Stimulated activated CD4-positive, alpha-beta T cell treated with anti-CD3 and anti-CD28 coated beads, Interleukin-1b, Interleukin-23, amount 100 ng/mL, for 48 hours (primary cell): ENCODE measurements around the gene CTNND2.

ENCODE experiments used
- DNase-seq: peaks from one replicate; pipeline ENCODE4 v3.0.0-alpha.2; 2020

The CTNND2 gene

DNA sequence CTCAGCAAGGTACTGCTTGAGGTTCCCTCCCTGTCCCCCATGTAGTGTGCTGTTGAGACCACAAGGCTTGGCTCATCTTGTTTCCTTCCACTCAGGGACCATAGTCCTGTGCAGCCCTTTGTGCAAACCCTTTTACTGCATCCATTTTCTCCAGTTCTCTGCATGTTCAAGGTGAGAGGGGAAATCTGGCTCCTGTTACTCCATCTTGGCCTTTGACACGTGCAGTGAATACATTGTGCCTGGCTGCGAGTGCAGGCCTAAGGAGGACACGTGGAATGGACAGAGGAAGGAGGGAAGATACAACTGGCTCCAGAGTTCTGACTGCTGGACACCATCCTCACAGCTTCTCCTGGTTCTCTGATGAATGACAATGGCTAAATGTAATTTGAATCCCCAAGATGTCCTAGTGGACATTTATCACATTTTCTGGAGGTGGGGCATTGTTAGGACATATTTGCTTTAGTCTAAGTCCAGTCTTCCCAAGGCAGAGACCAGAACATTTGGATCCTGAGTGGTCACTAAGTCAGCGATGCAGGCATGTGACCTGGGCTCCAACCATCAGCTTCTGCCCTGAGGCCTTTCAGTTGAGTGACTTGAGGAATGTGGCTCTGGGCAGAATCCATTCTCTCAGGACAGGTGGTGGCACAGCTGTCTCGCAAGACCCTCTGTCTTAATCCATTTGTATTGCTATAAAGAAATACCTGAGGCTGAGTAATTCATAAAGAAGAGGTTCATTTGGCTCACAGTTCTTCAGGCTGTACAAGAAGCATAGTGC, 954.2 kb downstream of the CTNND2 start:
- DNase-seq: no peak

DNA sequence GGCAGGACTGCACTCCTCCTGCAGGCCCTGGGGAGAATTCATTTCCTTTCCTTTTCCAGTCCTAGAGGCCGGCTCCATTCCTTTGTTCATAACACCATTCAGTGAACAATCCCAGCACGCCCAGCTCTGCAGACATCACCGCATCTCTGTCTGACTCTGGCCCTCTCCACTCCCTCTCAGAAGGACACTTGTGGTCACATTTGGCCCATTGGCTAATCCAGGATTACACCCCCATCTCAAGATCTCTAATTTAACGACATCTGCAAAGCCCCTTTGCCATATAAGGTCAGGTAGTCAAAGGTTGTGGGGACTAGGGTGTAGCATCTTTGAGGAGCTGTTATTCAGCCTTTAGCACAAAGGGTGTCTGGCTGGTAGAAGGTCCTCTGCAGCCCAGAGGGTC, 958.2 kb downstream of the CTNND2 start:
- DNase-seq: no peak

DNA sequence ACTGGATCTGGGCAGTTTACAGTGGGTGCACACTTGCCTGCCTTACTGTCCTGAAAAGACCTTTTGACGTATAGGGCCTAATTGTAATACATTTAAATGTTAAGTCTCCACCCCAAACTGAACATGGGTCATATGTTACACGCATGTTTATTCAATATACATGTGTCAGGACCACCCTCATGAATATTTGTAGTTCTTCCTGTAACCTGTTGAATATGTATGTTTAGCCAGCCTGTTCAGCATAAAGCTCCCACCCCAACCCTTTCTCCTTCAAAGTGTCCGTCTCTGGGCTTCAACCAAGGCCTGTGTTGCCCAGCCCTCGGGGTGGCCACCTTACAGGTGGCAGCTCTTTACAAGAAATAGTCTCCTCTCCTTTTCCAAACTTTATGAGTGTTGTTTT, 962.3 kb downstream of the CTNND2 start:
- no peak for DNase-seq

DNA sequence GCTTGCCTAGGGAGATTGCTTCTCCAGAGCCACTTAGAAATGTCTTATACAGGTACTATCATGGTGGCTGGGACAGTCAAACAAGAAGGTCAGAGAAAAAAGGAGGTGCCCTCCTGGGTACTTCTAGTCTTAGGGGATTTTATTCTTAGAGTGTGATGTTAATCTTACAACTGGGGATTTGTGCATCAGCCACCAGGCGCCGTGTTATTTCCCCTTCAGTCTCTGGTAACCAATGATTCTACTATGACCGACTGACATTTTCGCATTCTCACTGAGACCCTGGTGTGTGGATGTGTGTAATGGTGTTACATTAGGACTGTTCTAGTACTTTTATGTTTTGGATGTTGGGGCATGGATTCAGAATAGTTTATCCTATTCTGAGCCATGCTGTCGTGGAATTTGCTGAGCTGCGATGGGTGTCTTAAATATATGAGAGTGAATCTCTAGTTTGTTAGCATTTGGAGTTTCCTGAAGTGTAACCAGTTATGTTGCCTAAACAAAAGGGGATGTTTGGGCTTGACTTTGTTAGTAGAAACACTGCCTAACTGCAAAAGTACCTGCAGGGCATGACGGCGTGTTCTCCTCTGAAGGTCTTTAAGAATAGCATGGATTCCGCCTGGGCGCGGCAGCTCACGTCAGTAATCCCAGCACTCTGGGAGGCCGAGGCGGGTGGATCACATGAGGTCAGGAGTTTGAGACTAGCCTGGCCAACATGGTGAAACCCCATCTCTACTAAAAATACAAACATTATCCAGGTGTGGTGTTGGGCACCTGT, 968.0 kb downstream of the CTNND2 start:
- no peak for DNase-seq

DNA sequence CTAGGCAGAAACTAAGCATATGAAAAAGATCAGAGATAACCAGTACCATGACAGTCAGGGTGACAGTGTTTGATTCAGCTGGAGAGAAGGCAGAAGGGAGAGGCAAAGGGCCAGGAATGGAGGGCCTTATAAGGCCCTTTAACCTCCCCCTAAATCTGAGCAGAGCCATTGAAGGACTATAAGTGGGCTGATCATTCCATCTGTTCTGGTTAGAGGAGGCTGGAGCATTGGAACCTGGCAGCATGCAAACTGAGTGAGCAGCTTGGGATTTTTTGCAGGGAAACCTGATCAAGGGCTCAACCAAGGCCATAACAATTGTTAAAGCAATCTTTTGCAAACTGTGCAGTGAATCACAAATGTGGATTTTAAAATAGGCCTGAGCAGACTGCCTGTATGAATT, 968.7 kb downstream of the CTNND2 start:
- no peak for DNase-seq

DNA sequence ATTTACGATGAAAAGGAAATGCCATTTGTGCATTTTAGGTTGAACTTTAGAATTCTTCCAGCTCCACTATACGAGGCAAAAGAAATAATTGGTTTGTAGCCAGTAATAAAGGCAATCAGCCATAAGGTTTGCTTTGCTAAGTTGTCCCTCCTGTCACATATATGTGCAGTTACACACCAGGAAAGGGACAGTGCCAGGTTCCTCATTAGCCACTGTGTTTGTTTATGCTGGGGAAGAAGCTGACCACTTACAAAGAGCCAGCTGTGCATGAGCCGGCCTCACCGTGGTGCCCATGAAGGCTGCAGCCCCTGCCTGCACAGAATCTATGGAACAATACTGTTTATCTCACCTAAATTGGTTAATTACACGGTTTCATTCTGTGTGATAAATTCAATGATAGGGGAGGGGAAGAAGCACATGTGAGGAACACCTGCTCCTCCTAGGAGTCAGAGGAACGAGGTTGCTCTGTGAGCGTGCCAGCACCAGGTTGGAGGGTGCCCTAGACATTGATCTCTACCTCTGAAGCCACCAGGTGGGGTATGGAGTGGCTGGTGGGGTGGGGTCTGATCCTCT, 969.4 kb downstream of the CTNND2 start:
- DNase-seq: no peak

DNA sequence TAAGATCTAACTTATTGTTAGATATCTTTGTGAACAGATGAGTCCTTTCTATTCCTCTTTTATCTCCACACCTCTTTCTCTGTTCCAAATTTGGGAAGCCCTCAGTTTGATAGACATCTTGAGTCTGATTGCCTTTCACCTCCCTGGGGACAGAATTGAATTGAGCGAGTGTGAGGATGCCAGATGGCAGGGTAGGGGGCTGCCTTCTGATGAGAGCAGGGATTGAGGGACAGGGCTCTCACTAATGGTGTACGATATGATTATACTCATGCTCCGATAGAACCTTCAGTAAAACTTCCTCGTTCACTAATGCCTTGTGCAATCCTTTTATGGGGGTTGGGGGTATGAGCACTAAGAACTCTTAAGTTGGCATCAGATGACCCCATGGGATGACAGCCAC, 971.1 kb downstream of the CTNND2 start:
- DNase-seq: no peak

DNA sequence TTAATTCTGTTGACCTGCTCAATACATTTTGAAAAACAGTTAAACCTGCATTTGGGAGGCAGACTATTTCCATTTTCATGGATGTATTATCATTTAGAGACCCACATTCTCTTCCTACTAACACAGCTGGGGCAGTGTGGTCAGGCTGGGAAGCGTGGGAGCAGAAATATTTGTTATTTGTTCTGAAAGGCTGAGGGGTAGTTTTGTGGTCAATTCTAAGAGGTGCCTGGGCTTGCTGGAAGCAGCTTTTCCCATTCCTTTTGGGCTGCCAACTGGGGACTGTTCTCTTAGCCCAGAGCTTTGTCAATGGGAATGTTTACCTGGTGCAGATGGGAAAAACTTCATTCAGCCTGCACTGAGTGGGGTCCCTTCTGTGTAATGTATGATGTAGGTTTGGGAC, 971.8 kb downstream of the CTNND2 start:
- DNase-seq: no peak

DNA sequence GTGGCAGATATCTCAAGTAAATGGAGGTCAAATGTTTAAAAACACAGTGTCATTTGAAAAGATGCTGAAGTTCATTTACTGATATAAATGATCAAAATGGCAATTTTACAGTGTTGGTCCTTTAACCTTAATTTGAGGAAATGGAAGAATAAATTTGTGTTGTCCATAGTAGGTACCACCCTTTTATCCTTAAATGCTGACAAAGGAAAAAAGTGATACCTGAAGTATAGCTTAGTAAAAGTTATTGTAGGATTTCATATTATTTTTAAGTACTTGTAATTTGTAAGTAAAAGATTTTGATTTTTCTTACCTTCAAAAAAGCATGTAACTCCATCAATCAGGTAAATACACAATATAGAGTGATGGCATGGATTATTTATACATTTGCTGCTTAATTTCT, 976.6 kb downstream of the CTNND2 start:
- no peak for DNase-seq

DNA sequence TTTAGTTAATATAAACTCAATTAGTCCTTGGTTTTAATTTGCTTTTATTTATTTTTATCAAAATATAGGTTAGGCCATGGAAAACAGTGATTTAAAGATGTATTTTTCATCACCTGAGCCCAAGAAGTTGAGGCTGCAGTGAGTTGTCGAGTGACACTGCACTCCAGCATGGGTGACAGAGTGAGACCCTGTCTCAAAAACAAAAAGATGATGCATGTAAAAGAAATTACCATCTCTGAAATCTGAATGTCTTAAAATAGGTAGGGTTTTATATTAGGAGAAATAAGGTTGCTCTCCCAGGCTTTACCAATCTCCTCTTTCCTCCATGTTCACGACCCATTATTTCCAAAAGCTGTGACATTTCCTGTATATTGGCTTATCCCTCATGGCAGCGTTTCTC, 980.9 kb downstream of the CTNND2 start:
- DNase-seq: no peak
